HAP-1 (cell line): ENCODE measurements around the gene SCAMP4.
"Not testable (repeated sequence)": the region's sequence is repeated elsewhere in the genome, so short reads cannot be mapped to it uniquely, and the experiment has no call there.

Source experiments
- DNase-seq, 2 experiments: peaks; one replicate each; pipeline ENCODE4 v3.0.0-alpha.2; 2016 to 2020; ENCODE audit warnings: low spot score in 2 of 2
- H3K27me3 ChIP-seq: fragments of 250-450 bp; sonication (Bioruptor Pico); 2 replicates; pipeline ENCODE4 v1.5.1; 2020; ENCODE audit warnings: low read depth, mild to moderate bottlenecking, moderate library complexity
- H3K36me3 ChIP-seq: fragments of 250-450 bp; sonication (Bioruptor Pico); replicated peaks from 2 replicates; pipeline ENCODE4 v1.5.1; 2020; ENCODE audit warnings: mild to moderate bottlenecking
- H3K4me1 ChIP-seq: fragments of 250-450 bp; sonication (Bioruptor Pico); 2 replicates; pipeline ENCODE4 v1.5.1; 2020; ENCODE audit warnings: mild to moderate bottlenecking
- H3K4me3 ChIP-seq: fragments of 250-450 bp; sonication (Bioruptor Pico); 2 replicates; pipeline ENCODE4 v1.5.1; 2020; ENCODE audit warnings: mild to moderate bottlenecking, moderate library complexity
- H3K9me3 ChIP-seq: fragments of 250-450 bp; sonication (Bioruptor Pico); 2 replicates; pipeline ENCODE4 v1.5.1; 2020; ENCODE audit warnings: mild to moderate bottlenecking, moderate library complexity
- in situ Hi-C: fragments of 300-500 bp; cut with MboI; formaldehyde crosslinking; loops from 3 replicates; pipeline ENCODE4 v1.14.3; 2020; ENCODE audit warnings: low sequenced_read_pairs, inconsistent platforms, mixed read lengths

SCAMP4 gene

GRCh38 chr19:1882786-1883692 lies 22.2 kb upstream of the SCAMP4 start:
- no peak for DNase-seq
- in situ Hi-C loops: no loop called here
- H3K4me3 ChIP-seq: peak overlapping the region; percentile 91; the same call in 1 of the 2 replicates

DNA sequence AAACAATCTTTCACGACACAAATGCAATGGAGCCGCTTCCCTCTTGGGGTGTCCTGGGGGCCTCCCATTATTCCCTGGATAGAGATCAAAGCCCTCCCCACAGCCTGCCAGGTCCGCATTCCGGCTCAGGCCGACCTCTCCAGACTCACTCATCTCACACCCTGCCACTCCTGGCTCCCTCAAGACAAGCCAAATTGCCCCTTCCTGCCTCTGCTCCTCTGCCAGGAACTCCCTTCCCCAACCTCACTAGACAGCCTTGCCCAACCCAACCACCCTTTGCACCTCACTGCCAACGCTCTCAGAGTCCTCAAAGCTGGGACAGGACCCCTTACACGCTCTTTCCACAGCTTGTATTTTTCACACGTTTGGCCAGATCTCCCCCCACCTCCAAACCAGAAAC lies 21.4 kb upstream of the SCAMP4 start:
- no peak for DNase-seq

More at GRCh38 chr19:1882786-1883692, 22.2 kb upstream of the SCAMP4 start:
- Histone ChIP-seq H3K9me3 (no peaks in the 10 kb centered on the region), H3K27me3 (no peaks in the 10 kb centered on the region), H3K4me1 (peaks cover 12% of the 10 kb centered on the region), H3K36me3 (no peaks in the 10 kb centered on the region)

DNA sequence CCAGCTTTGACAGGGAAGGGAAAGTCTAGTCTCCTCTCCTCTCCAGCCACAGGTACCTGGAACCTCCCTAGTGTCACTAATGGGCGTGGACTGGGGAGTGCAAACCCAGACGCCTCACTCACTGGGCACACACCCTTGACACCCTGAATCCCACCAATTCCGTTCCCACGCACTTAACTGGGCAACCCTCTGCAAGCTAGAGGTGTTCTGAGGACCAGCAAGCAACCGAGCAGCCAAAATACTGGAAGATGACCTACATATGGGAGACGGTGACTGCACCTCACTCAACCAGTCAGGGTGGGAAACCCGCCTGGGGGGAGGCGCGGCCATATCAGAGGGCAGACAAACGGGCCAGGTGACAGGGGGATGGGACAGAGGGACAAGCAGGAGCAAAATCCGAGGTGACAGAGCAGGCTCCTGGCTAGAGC lies 20.9 kb upstream of the SCAMP4 start:
- no peak for DNase-seq
- H3K4me3 ChIP-seq: peak overlapping the region; percentile 91
- in situ Hi-C loops: no loop called here
- peaks cover 12% of the 10 kb centered on the region for H3K4me1 ChIP-seq
- H3K9me3 ChIP-seq: no peaks in the 10 kb centered on the region
- no peaks in the 10 kb centered on the region for H3K36me3 ChIP-seq
- no peaks in the 10 kb centered on the region for H3K27me3 ChIP-seq

More for the DNA sequence above, 21.4 kb upstream of the SCAMP4 start:
- H3K9me3 ChIP-seq: no peaks in the 10 kb centered on the region
- in situ Hi-C loops: no loop called here
- peak overlapping the region; percentile 91 for H3K4me3 ChIP-seq
- peaks cover 12% of the 10 kb centered on the region for H3K4me1 ChIP-seq
- no peaks in the 10 kb centered on the region for H3K36me3 ChIP-seq
- no peaks in the 10 kb centered on the region for H3K27me3 ChIP-seq

- in situ Hi-C loops: no loop called here
- peaks cover 12% of the 10 kb centered on the region for H3K4me1 ChIP-seq
- peak in 1 of 2 experiments; percentile 34 for DNase-seq
These were observed 20.4 kb upstream of the SCAMP4 start for GRCh38 chr19:1884719-1885334.

GRCh38 chr19:1885398-1886119 lies 19.6 kb upstream of the SCAMP4 start, which contains the start of gene ABHD17A:
ABHD17A (minus strand) TSS chr19:1885496; CDS start chr19:1881566, 3,930 bp downstream.
- peak; percentile 85 to 95 for DNase-seq
- in situ Hi-C loops, H3K36me3 ChIP-seq, H3K27me3 ChIP-seq, H3K9me3 ChIP-seq: not testable (repeated sequence)
- Histone ChIP-seq H3K4me1 (peaks cover 12% of the 10 kb centered on the region), H3K4me3 (peak within 1 kb of the TSS; percentile 91)

More at GRCh38 chr19:1884719-1885334, 20.4 kb upstream of the SCAMP4 start:
- no peaks in the 10 kb centered on the region for H3K9me3 ChIP-seq
- no peaks in the 10 kb centered on the region for H3K27me3 ChIP-seq
- no peaks in the 10 kb centered on the region for H3K36me3 ChIP-seq
- H3K4me3 ChIP-seq: peak overlapping the region; percentile 91

DNA sequence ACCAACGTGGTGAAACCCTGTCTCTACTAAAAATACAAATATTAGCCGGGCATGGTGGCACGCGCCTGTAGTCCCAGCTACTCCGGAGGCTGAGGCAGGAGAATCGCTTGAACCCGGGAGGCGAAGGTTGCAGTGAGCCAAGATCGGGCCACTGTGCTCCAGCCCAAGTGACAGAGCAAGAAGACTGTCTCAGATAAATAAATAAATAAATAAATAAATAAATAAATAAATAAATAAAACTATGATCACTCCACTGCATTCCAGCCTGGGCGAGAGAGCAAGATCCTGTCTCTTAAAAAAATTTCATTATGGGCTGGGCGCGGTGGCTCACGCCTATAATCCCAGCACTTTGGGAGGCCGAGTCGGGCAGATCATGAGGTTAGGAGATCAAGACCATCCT lies 18.8 kb upstream of the SCAMP4 start:
- H3K27me3 ChIP-seq, in situ Hi-C loops: not testable (repeated sequence)

DNA sequence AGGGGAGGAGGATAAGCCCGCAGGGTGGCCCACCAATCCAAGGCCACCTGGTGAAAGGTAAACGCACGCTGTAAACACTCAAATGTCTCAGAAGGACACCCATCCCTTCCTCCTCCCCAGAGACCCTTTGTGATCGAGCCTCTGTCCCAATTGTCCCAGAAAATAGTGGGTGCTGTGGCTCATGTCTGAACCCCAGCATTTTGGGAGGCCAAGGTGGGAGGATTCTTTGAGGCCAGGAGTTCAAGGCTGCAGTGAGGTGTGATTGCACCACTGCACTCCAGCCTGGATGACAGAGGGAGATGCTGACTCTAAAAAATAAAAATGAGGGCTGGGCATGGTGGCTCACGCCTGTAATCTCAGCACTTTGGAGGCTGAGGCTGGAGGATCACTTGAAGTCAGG lies 16.8 kb upstream of the SCAMP4 start:
- Histone ChIP-seq H3K27me3 (no peaks in the 10 kb centered on the region), H3K36me3 (no peaks in the 10 kb centered on the region), H3K4me1 (peaks cover 12% of the 10 kb centered on the region), H3K4me3 (no peak overlapping the region), H3K9me3 (no peaks in the 10 kb centered on the region)
- in situ Hi-C loops: no loop called here
- DNase-seq: no peak

More for the DNA sequence above, 18.8 kb upstream of the SCAMP4 start:
- DNase-seq, H3K4me3 ChIP-seq, H3K36me3 ChIP-seq, H3K9me3 ChIP-seq: not testable (repeated sequence)
- peaks cover 12% of the 10 kb centered on the region for H3K4me1 ChIP-seq

DNA sequence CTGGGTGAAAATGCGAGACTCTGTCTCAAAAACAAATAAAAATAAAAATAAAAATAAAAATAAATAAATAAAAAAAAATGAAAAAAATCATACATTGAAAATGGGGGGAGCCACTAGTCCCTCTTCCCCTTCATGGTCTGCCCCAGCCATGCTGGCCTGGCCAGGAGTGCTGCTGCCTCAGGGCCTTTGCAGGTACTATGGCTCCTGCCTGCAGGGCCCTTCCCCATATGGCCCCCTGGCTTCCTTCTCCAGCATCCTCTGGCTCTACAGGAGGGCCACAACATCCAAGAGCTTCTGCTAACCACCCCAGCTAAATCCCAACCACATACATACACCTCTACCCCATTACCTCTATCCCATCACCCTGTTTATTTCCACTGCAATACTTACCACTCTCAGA lies 15.3 kb upstream of the SCAMP4 start:
- Histone ChIP-seq H3K9me3 (no peaks in the 10 kb centered on the region), H3K36me3 (no peaks in the 10 kb centered on the region), H3K4me3 (no peak overlapping the region), H3K4me1 (peaks cover 7% of the 10 kb centered on the region), H3K27me3 (no peaks in the 10 kb centered on the region)
- no peak for DNase-seq
- in situ Hi-C loops: no loop called here

- Histone ChIP-seq H3K9me3 (no peaks in the 10 kb centered on the region), H3K4me3 (no peak overlapping the region), H3K4me1 (peaks cover 5% of the 10 kb centered on the region; the same call in 1 of the 2 replicates), H3K36me3 (no peaks in the 10 kb centered on the region), H3K27me3 (no peaks in the 10 kb centered on the region)
- DNase-seq: no peak
- in situ Hi-C loops: no loop called here
These were observed 11.4 kb upstream of the SCAMP4 start for GRCh38 chr19:1893791-1894190.

DNA sequence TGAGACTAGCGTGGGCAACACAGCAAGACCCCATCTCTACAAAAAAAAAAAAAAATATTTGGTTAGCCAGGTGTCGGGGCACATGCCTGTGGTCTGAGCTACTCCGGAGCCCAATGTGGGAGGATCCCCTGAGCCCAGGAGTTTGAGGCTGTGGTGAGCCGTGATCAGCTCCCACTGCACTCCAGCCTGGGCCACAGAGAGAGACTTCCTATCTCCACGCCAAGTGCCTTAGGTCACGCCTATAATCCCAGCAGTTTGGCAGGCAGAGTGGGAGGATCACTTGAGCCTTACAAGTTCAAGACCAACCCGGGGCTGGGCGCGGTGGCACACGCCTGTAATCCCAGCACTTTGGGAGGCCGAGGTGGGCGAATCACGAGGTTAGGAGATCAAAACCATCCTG lies 8.7 kb upstream of the SCAMP4 start:
- no peak for DNase-seq
- Histone ChIP-seq H3K4me3 (no peak overlapping the region), H3K9me3 (no peaks in the 10 kb centered on the region), H3K36me3 (no peaks in the 10 kb centered on the region), H3K4me1 (peaks cover 5% of the 10 kb centered on the region; the same call in 1 of the 2 replicates), H3K27me3 (no peaks in the 10 kb centered on the region)
- in situ Hi-C loops: no loop called here

- Histone ChIP-seq H3K9me3 (no peaks in the 10 kb centered on the region), H3K4me3 (no peak overlapping the region), H3K27me3 (no peaks in the 10 kb centered on the region), H3K4me1 (peaks cover 7% of the 10 kb centered on the region), H3K36me3 (peaks cover 7% of the 10 kb centered on the region; the same call in 1 of the 2 replicates)
- in situ Hi-C loops: no loop called here
- DNase-seq: no peak
These were observed 3.2 kb upstream of the SCAMP4 start for GRCh38 chr19:1901940-1902404.

- H3K4me3 ChIP-seq: no peak overlapping the region
- H3K36me3 ChIP-seq: peaks cover 7% of the 10 kb centered on the region; the same call in 1 of the 2 replicates
- in situ Hi-C loops: no loop called here
- DNase-seq: no peak
- no peaks in the 10 kb centered on the region for H3K9me3 ChIP-seq
- no peaks in the 10 kb centered on the region for H3K27me3 ChIP-seq
- peaks cover 2% of the 10 kb centered on the region for H3K4me1 ChIP-seq
These were observed 2.3 kb upstream of the SCAMP4 start for GRCh38 chr19:1902923-1903322.

DNA sequence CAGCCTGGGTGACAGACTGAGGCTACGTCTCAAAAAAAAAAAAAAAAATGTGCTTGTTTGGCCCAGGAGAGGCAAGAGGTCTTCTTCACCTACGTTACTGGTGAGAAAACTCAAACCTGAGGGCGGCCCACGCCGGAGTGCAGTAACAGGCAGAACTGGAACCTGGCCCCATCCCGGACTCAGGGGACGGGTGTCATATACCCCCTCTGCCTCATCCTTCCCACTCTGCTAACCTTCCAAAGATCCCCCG lies 414 bp upstream of the SCAMP4 start:
- peak overlapping the region; percentile 76 for H3K4me3 ChIP-seq
- H3K9me3 ChIP-seq: no peaks in the 10 kb centered on the region
- peaks cover 2% of the 10 kb centered on the region for H3K4me1 ChIP-seq
- peaks cover 7% of the 10 kb centered on the region; the same call in 1 of the 2 replicates for H3K36me3 ChIP-seq
- in situ Hi-C loops: no loop called here
- no peaks in the 10 kb centered on the region for H3K27me3 ChIP-seq
- DNase-seq: no peak
